Panc1 (cell line): ENCODE measurements around the gene NLRP4.

Experiments used
- POLR2AphosphoS5 ChIP-seq: IDR thresholded peaks from 2 replicates; pipeline ENCODE4 v1.6.1; 2012; ENCODE audit warnings: mild to moderate bottlenecking, low read depth, low read length, moderate library complexity
- SIN3A ChIP-seq: IDR thresholded peaks from 2 replicates; pipeline ENCODE4 v1.6.1; 2012; ENCODE audit warnings: low read depth, mild to moderate bottlenecking, low read length, moderate library complexity, borderline replicate concordance; ENCODE audit not compliant: insufficient read depth
- TCF7L2 ChIP-seq: IDR thresholded peaks from 2 replicates; pipeline ENCODE4 v1.6.1; 2011; ENCODE audit warnings: mild to moderate bottlenecking, low read depth, low read length, inconsistent platforms
- TF ChIP-seq, protein P1 (sequence below): fragments of 450-650 bp; IDR thresholded peaks from 2 replicates; pipeline ENCODE4 v1.5.1; 2017; ENCODE audit warnings: mild to moderate bottlenecking
- TF ChIP-seq, protein P2 (sequence below), 2 experiments: IDR thresholded peaks; 2 replicates each; pipeline ENCODE4 v1.6.1; 2011 to 2012; ENCODE audit warnings: low read depth in 2 of 2, control low read depth in 1 of 2, low read length in 1 of 2, mild to moderate bottlenecking in 1 of 2, moderate library complexity in 1 of 2; ENCODE audit not compliant: insufficient read depth in 1 of 2

- TF ChIP-seq POLR2AphosphoS5 (no peak), TCF7L2 (no peak), SIN3A (no peak)
- TF ChIP-seq, protein P1, sequence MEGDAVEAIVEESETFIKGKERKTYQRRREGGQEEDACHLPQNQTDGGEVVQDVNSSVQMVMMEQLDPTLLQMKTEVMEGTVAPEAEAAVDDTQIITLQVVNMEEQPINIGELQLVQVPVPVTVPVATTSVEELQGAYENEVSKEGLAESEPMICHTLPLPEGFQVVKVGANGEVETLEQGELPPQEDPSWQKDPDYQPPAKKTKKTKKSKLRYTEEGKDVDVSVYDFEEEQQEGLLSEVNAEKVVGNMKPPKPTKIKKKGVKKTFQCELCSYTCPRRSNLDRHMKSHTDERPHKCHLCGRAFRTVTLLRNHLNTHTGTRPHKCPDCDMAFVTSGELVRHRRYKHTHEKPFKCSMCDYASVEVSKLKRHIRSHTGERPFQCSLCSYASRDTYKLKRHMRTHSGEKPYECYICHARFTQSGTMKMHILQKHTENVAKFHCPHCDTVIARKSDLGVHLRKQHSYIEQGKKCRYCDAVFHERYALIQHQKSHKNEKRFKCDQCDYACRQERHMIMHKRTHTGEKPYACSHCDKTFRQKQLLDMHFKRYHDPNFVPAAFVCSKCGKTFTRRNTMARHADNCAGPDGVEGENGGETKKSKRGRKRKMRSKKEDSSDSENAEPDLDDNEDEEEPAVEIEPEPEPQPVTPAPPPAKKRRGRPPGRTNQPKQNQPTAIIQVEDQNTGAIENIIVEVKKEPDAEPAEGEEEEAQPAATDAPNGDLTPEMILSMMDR = no peak
- TF ChIP-seq, protein P2, sequence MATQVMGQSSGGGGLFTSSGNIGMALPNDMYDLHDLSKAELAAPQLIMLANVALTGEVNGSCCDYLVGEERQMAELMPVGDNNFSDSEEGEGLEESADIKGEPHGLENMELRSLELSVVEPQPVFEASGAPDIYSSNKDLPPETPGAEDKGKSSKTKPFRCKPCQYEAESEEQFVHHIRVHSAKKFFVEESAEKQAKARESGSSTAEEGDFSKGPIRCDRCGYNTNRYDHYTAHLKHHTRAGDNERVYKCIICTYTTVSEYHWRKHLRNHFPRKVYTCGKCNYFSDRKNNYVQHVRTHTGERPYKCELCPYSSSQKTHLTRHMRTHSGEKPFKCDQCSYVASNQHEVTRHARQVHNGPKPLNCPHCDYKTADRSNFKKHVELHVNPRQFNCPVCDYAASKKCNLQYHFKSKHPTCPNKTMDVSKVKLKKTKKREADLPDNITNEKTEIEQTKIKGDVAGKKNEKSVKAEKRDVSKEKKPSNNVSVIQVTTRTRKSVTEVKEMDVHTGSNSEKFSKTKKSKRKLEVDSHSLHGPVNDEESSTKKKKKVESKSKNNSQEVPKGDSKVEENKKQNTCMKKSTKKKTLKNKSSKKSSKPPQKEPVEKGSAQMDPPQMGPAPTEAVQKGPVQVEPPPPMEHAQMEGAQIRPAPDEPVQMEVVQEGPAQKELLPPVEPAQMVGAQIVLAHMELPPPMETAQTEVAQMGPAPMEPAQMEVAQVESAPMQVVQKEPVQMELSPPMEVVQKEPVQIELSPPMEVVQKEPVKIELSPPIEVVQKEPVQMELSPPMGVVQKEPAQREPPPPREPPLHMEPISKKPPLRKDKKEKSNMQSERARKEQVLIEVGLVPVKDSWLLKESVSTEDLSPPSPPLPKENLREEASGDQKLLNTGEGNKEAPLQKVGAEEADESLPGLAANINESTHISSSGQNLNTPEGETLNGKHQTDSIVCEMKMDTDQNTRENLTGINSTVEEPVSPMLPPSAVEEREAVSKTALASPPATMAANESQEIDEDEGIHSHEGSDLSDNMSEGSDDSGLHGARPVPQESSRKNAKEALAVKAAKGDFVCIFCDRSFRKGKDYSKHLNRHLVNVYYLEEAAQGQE (IDR thresholded peaks at IDR 0.05; ENCODE audit: insufficient read depth in 1 of 2, low read depth in 2 of 2, low read length in 1 of 2) = no peak
Measured at GRCh38 chr19:55866521-55866920, 30.2 kb downstream of the NLRP4 start.
